Smooth muscle cell (in vitro differentiated cells): ENCODE measurements around the gene RPS2. TPM values are rescaled to one million over a fixed set of nuclear protein-coding genes. Genes with fewer than 3 reads are reported as not detected.

Experiments
- DNase-seq: peaks from one replicate; lab custom pipeline; 2025; ENCODE audit not compliant: unreplicated experiment; lab: John Stamatoyannopoulos, UW
- H2AFZ ChIP-seq: fragments of 200-600 bp; sonication (generic); 2 replicates; pipeline ENCODE4 v1.6.0; 2016; ENCODE audit warnings: antibody characterized with exemption, low read depth, mild to moderate bottlenecking
- H3F3A ChIP-seq: fragments of 200-600 bp; sonication (generic); 2 replicates; pipeline ENCODE4 v1.6.0; 2017; ENCODE audit warnings: antibody characterized with exemption, low read depth
- H3K27ac ChIP-seq: fragments of 200-600 bp; sonication (generic); 2 replicates; pipeline ENCODE4 v1.5.1; 2016; ENCODE audit warnings: low read depth, mild to moderate bottlenecking
- H3K27me3 ChIP-seq: fragments of 200-600 bp; sonication (generic); 2 replicates; pipeline ENCODE4 v1.6.1; 2016; ENCODE audit warnings: low read depth, mild to moderate bottlenecking
- H3K36me3 ChIP-seq: fragments of 200-600 bp; sonication (generic); 2 replicates; pipeline ENCODE4 v1.5.1; 2016; ENCODE audit warnings: low read depth
- H3K4me1 ChIP-seq: fragments of 200-600 bp; sonication (generic); 2 replicates; pipeline ENCODE4 v1.5.1; 2016; ENCODE audit warnings: low read depth
- H3K4me2 ChIP-seq: fragments of 200-600 bp; sonication (generic); 2 replicates; pipeline ENCODE4 v1.6.0; 2016; ENCODE audit warnings: mild to moderate bottlenecking
- H3K4me3 ChIP-seq: fragments of 200-600 bp; sonication (generic); 2 replicates; pipeline ENCODE4 v1.5.1; 2016; ENCODE audit warnings: mild to moderate bottlenecking
- H3K79me2 ChIP-seq: fragments of 200-600 bp; sonication (generic); 2 replicates; pipeline ENCODE4 v1.6.0; 2016; ENCODE audit warnings: low read depth, mild to moderate bottlenecking
- H3K9ac ChIP-seq: fragments of 200-600 bp; sonication (generic); 2 replicates; pipeline ENCODE4 v1.6.0; 2016; ENCODE audit warnings: low read depth
- H3K9me3 ChIP-seq: fragments of 200-600 bp; sonication (generic); replicated peaks from 2 replicates; pipeline ENCODE4 v1.5.1; 2016; ENCODE audit warnings: low read depth
- H4K20me1 ChIP-seq: fragments of 200-600 bp; sonication (generic); 2 replicates; pipeline ENCODE4 v1.6.0; 2016; ENCODE audit warnings: low read depth
- CTCF ChIP-seq: fragments of 200-600 bp; sonication (generic); IDR thresholded peaks from 2 replicates; pipeline ENCODE4 v1.5.1; 2017; ENCODE audit warnings: borderline replicate concordance, mild to moderate bottlenecking, antibody characterized with exemption; ENCODE audit not compliant: insufficient read depth, poor library complexity, severe bottlenecking
- WGBS: methylation state at CpG from one replicate; pipeline ENCODE4 v1.1.7; 2016; ENCODE audit warnings: low lambda C conversion rate; 5-methylcytosine and 5-hydroxymethylcytosine counted together
- polyA plus RNA-seq: library from polyadenylated mRNA; unstranded; fragments of >200 nt; fragmentation: Nextera tagmentation; extraction: Ambion mirVana; gene quantifications from 2 replicates; pipeline ENCODE4 v1.2.1, GENCODE V29; 2016
- total RNA-seq: library from RNA; depleted of rRNA; stranded (reverse); fragments of >200 nt; gene quantifications from 2 replicates; pipeline ENCODE4 v1.2.3, GENCODE V29; 2014

The RPS2 gene
- total and polyA plus RNA-seq, 2 experiments from 2014 or later = 2,041 to 2,576 TPM

- peaks cover 3% of the 10 kb centered on the region for H3K4me1 ChIP-seq
- H3K79me2 ChIP-seq = no peaks in the 10 kb centered on the region
- no peaks in the 10 kb centered on the region for H3F3A ChIP-seq
- WGBS = 94% methylated on average over 9 of the region's 9 CpGs
- H3K27me3 ChIP-seq = no peaks in the 10 kb centered on the region
- TF ChIP-seq CTCF = no peak
- no peaks in the 10 kb centered on the region for H3K9me3 ChIP-seq
- no peak overlapping the region for H3K27ac ChIP-seq
- no peak overlapping the region for H3K4me2 ChIP-seq
- H3K9ac ChIP-seq = no peak overlapping the region
- H2AFZ ChIP-seq = no peak overlapping the region
- no peak overlapping the region for H3K4me3 ChIP-seq
- no peak for DNase-seq
- H3K36me3 ChIP-seq = no peaks in the 10 kb centered on the region
- H4K20me1 ChIP-seq = no peaks in the 10 kb centered on the region
Measured at GRCh38 chr16:1947369-1947670, 17.3 kb downstream of the RPS2 start.

GRCh38 chr16:1946495-1947368, 17.9 kb downstream of the RPS2 start:
- WGBS = 91% methylated on average over 38 of the region's 38 CpGs
- no peak for TF ChIP-seq CTCF

GRCh38 chr16:1945559-1946391, 18.9 kb downstream of the RPS2 start:
- no peak overlapping the region for H3K9ac ChIP-seq
- H3K36me3 ChIP-seq = no peaks in the 10 kb centered on the region
- no peak for TF ChIP-seq CTCF
- H3K4me3 ChIP-seq = no peak overlapping the region
- no peaks in the 10 kb centered on the region for H4K20me1 ChIP-seq
- DNase-seq = no peak
- H3K4me2 ChIP-seq = no peak overlapping the region
- H2AFZ ChIP-seq = no peak overlapping the region
- WGBS = 88% methylated on average over 19 of the region's 19 CpGs
- H3F3A ChIP-seq = no peaks in the 10 kb centered on the region
- H3K27me3 ChIP-seq = no peaks in the 10 kb centered on the region
- no peaks in the 10 kb centered on the region for H3K9me3 ChIP-seq
- peaks cover 7% of the 10 kb centered on the region for H3K4me1 ChIP-seq
- no peak overlapping the region for H3K27ac ChIP-seq
- H3K79me2 ChIP-seq = no peaks in the 10 kb centered on the region

More at GRCh38 chr16:1946495-1947368, 17.9 kb downstream of the RPS2 start:
- Histone ChIP-seq H3F3A (no peaks in the 10 kb centered on the region), H3K4me1 (peaks cover 7% of the 10 kb centered on the region), H3K4me3 (no peak overlapping the region), H4K20me1 (no peaks in the 10 kb centered on the region), H3K27me3 (no peaks in the 10 kb centered on the region), H3K27ac (no peak overlapping the region), H3K79me2 (no peaks in the 10 kb centered on the region), H3K36me3 (no peaks in the 10 kb centered on the region), H2AFZ (no peak overlapping the region), H3K9ac (no peak overlapping the region), H3K9me3 (no peaks in the 10 kb centered on the region), H3K4me2 (no peak overlapping the region)
- DNase-seq = no peak
